HEK293T (cell line): ENCODE data around the gene PAF1.

Experiments used
- CTCF ChIA-PET: fragments of 350-600 bp; formaldehyde crosslinking; extraction: SDS; loops from one replicate; lab custom pipeline; 2021; ENCODE audit warnings: antibody characterized with exemption, inconsistent platforms; lab: Yijun Ruan, JAX
- POLR2A ChIA-PET: fragments of 350-600 bp; formaldehyde crosslinking; extraction: SDS; loops from one replicate; lab custom pipeline; 2020; ENCODE audit warnings: antibody characterized with exemption, inconsistent platforms; lab: Yijun Ruan, JAX
- DNase-seq: peaks from one replicate; pipeline ENCODE4 v3.0.0; 2012; ENCODE audit warnings: mixed read lengths; ENCODE audit errors: extremely low spot score
- ARNT ChIP-seq: fragments of 450-650 bp; IDR thresholded peaks from 2 replicates; pipeline ENCODE4 v1.6.1; 2017; ENCODE audit warnings: mild to moderate bottlenecking
- BHLHE40 ChIP-seq: fragments of 450-650 bp; IDR thresholded peaks from 2 replicates; pipeline ENCODE4 v1.6.1; 2016; ENCODE audit warnings: mild to moderate bottlenecking, moderate library complexity, borderline replicate concordance
- CTBP1 ChIP-seq: fragments of 450-650 bp; IDR thresholded peaks from 2 replicates; pipeline ENCODE4 v1.6.1; 2016; ENCODE audit warnings: borderline replicate concordance
- ELF4 ChIP-seq: fragments of 450-650 bp; IDR thresholded peaks from 2 replicates; pipeline ENCODE4 v1.6.1; 2017; ENCODE audit warnings: antibody characterized with exemption
- FOXA1 ChIP-seq: fragments of 450-650 bp; IDR thresholded peaks from 2 replicates; pipeline ENCODE4 v1.6.1; 2016; ENCODE audit warnings: mild to moderate bottlenecking
- FOXK2 ChIP-seq: fragments of 450-650 bp; IDR thresholded peaks from 2 replicates; pipeline ENCODE4 v1.6.1; 2016; ENCODE audit warnings: mild to moderate bottlenecking
- FOXM1 ChIP-seq: fragments of 450-650 bp; IDR thresholded peaks from 2 replicates; pipeline ENCODE4 v1.6.1; 2017; ENCODE audit warnings: mild to moderate bottlenecking, borderline replicate concordance
- HDGF ChIP-seq: fragments of 450-650 bp; IDR thresholded peaks from 2 replicates; pipeline ENCODE4 v1.6.1; 2017; ENCODE audit warnings: antibody characterized with exemption, borderline replicate concordance
- L3MBTL2 ChIP-seq: fragments of 450-650 bp; conservative IDR thresholded peaks from 2 replicates; pipeline ENCODE4 v1.6.1; 2016; ENCODE audit warnings: mild to moderate bottlenecking
- LEF1 ChIP-seq: fragments of 450-650 bp; IDR thresholded peaks from 2 replicates; pipeline ENCODE4 v1.6.1; 2017; ENCODE audit warnings: mild to moderate bottlenecking, borderline replicate concordance
- NFRKB ChIP-seq: fragments of 450-650 bp; IDR thresholded peaks from 2 replicates; pipeline ENCODE4 v1.6.1; 2016; ENCODE audit warnings: mild to moderate bottlenecking, moderate library complexity
- SP1 ChIP-seq: fragments of 450-650 bp; IDR thresholded peaks from 2 replicates; pipeline ENCODE4 v1.6.1; 2017
- SUZ12 ChIP-seq: fragments of 450-650 bp; IDR thresholded peaks from 2 replicates; pipeline ENCODE4 v1.6.1; 2016; ENCODE audit warnings: mild to moderate bottlenecking
- TARDBP ChIP-seq: fragments of 450-650 bp; IDR thresholded peaks from 2 replicates; pipeline ENCODE4 v1.6.1; 2016
- ZNF384 ChIP-seq: fragments of 450-650 bp; IDR thresholded peaks from 2 replicates; pipeline ENCODE4 v1.6.1; 2016
- TF ChIP-seq, protein P1 (sequence below): fragments of 450-650 bp; IDR thresholded peaks from 2 replicates; pipeline ENCODE4 v1.6.1; 2016

PAF1 gene

DNA sequence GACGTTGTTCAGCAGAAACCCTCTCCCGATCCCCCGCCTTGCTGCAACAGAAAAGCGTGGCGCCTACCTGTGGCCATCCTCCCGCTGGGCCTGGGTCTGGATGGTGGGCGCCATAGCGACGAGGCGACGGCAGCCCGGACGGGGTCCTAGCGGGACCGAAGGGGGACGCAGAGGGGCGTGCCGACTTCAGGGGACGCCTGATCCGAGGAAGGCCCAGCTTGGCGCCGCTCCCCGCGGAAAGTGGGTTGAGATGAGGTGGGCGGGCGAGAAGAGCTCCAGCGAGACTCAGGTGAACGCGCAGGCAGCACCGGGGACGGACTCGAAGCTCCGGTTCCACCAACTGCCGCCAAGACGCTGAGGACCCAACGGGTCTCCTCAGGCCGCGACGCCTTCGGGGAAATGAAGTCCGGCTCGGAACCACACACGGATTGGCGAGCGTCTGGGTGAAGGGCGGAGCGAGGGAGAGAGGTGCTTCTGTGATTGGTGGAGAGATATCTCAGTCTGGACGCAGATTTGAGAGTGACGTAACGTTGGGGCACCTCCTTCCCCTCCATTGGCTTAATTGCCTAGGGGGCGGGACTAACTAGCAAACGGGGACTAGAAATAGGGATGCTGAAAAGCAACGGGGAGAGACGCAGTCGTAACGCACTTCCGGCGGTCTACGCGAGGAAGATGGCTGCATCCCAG is at the start of gene PAF1, which contains the start of gene MED29:
TSS of gene PAF1 (minus strand) at position 356 of the 687 bp plus-strand sequence. CDS start at position 114, 242 bp downstream.
TSS of gene MED29 (plus strand) at position 628 of the 687 bp plus-strand sequence. CDS start at position 673, 45 bp downstream.
- peak; percentile 79 for TF ChIP-seq L3MBTL2
- TF ChIP-seq FOXM1: no peak
- no peak for TF ChIP-seq FOXK2
- TF ChIP-seq ELF4: peak; percentile 72; the same call in 1 of the 2 replicates
- TF ChIP-seq CTBP1: no peak; the same call in 1 of the 2 replicates
- no peak for TF ChIP-seq TARDBP
- TF ChIP-seq SUZ12: no peak
- no peak for TF ChIP-seq FOXA1
- TF ChIP-seq, protein P1, sequence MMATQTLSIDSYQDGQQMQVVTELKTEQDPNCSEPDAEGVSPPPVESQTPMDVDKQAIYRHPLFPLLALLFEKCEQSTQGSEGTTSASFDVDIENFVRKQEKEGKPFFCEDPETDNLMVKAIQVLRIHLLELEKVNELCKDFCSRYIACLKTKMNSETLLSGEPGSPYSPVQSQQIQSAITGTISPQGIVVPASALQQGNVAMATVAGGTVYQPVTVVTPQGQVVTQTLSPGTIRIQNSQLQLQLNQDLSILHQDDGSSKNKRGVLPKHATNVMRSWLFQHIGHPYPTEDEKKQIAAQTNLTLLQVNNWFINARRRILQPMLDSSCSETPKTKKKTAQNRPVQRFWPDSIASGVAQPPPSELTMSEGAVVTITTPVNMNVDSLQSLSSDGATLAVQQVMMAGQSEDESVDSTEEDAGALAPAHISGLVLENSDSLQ: peak; percentile 99
- no peak for TF ChIP-seq BHLHE40
- TF ChIP-seq ARNT: no peak
- TF ChIP-seq SP1: no peak
- TF ChIP-seq NFRKB: no peak
- TF ChIP-seq HDGF: no peak
- DNase-seq: peak; percentile 98
- CTCF ChIA-PET: interaction anchor here (0.9 kb wide), 1 partner anchor 22 kb away, joined by 4 read pairs; no protein-coding TSS in a partner anchor
- POLR2A ChIA-PET: interaction anchor here (0.6 to 2.2 kb wide), 18 partner anchors 10 to 264 kb away, joined by 3 to 30 read pairs (median 4); partner anchors contain the start of genes EID2, PLEKHG2, RPS16 and SAMD4B

GRCh38 chr19:39438270-39438934 is 47.5 kb upstream of the PAF1 start:
- ChIA-PET POLR2A (interaction anchor here (1.4 kb wide), 1 partner anchor 94 kb away, joined by 3 read pairs; the partner anchor contains the start of gene EID2B), CTCF (interaction anchor here (0.7 to 1.4 kb wide), 2 partner anchors 36 to 109 kb away, joined by 7 to 8 read pairs; no protein-coding TSS in a partner anchor)
- TF ChIP-seq, protein P1: no peak
- TF ChIP-seq ELF4 (no peak), TARDBP (no peak), SUZ12 (no peak), FOXK2 (no peak), ARNT (no peak), FOXA1 (no peak), SP1 (no peak), BHLHE40 (no peak), LEF1 (no peak), HDGF (no peak), FOXM1 (no peak), ZNF384 (no peak), L3MBTL2 (no peak), NFRKB (no peak), CTBP1 (no peak)
- DNase-seq: no peak

DNA sequence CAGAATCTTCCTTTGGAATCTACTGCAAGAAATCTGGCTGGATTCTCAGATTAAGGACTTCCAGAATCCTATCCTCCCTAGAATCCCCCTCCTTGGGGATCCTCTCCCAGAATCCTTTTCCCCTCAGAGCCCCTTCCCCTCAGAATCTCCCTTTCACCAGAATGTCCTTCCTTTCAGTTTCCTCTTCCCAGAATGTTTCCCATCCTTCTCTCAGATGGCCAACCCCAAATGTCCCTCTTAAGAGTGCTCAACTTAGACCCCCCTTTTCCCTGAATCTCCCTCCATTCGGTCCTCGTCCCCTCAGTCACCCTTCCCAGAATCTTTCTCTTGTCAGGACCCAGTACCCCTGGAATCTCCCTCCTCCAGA is 45.4 kb upstream of the PAF1 start:
- POLR2A ChIA-PET: interaction anchor here (0.6 to 1.9 kb wide), 63 partner anchors 9 to 1186 kb away, joined by 3 to 78 read pairs (median 5); partner anchors contain the start of genes DLL3, EID2B, MED29 and PAF1
- CTCF ChIA-PET: interaction anchor here (0.6 to 1.5 kb wide), 4 partner anchors 15 to 96 kb away, joined by 3 to 5 read pairs (median 4); partner anchors contain the start of genes EID2B and PLEKHG2
- TF ChIP-seq SP1 (no peak), BHLHE40 (no peak), TARDBP (no peak), L3MBTL2 (no peak), NFRKB (no peak), ARNT (no peak), HDGF (no peak), FOXK2 (no peak)
- TF ChIP-seq, protein P1: no peak
- no peak for DNase-seq

GRCh38 chr19:39435499-39436349 is 44.8 kb upstream of the PAF1 start, which contains the start of gene RPS16:
Gene RPS16, minus strand, starts transcription at chr19:39435949. Its CDS starts 54 bp downstream, at chr19:39435895.
- TF ChIP-seq FOXA1: no peak
- TF ChIP-seq ELF4: peak; percentile 96
- peak; percentile 54; the same call in 1 of the 2 replicates for TF ChIP-seq L3MBTL2
- TF ChIP-seq SUZ12: no peak
- CTCF ChIA-PET: interaction anchor here (0.6 to 1.5 kb wide), 4 partner anchors 15 to 97 kb away, joined by 3 to 5 read pairs (median 4); partner anchors contain the start of genes EID2B and PLEKHG2
- DNase-seq: peak; percentile 96
- POLR2A ChIA-PET: interaction anchor here (0.6 to 1.9 kb wide), 65 partner anchors 9 to 1186 kb away, joined by 3 to 78 read pairs (median 5); partner anchors contain the start of genes DLL3, EID2B, MED29 and PAF1
